Karpas-422 (cell line): ENCODE measurements around the gene ACVR1B. TPM values are rescaled to one million over a fixed set of nuclear protein-coding genes. Genes with fewer than 3 reads are reported as not detected.

ENCODE experiments used
- DNase-seq: peaks from one replicate; pipeline ENCODE4 v3.0.0-alpha.2; 2015
- H2AFZ ChIP-seq: fragments of 200-600 bp; sonication (generic); 2 replicates; pipeline ENCODE4 v1.6.1; 2014; ENCODE audit warnings: antibody characterized with exemption, low read length, mixed read lengths
- H3K27ac ChIP-seq: fragments of 200-600 bp; sonication (generic); 2 replicates; pipeline ENCODE4 v1.5.1; 2014; ENCODE audit warnings: mild to moderate bottlenecking, low read length, moderate library complexity
- H3K27me3 ChIP-seq: fragments of 200-600 bp; sonication (generic); 2 replicates; pipeline ENCODE4 v1.6.1; 2014; ENCODE audit warnings: low read length, mixed read lengths
- H3K36me3 ChIP-seq: fragments of 200-600 bp; sonication (generic); 2 replicates; pipeline ENCODE4 v1.6.1; 2014; ENCODE audit warnings: low read length, mixed read lengths; ENCODE audit not compliant: insufficient read depth
- H3K4me1 ChIP-seq: fragments of 200-600 bp; sonication (generic); 2 replicates; pipeline ENCODE4 v1.6.1; 2014; ENCODE audit warnings: mild to moderate bottlenecking, low read length, mixed read lengths
- H3K4me2 ChIP-seq: fragments of 200-600 bp; sonication (generic); 2 replicates; pipeline ENCODE4 v1.6.1; 2014; ENCODE audit warnings: low read length, low read depth, mild to moderate bottlenecking; ENCODE audit not compliant: poor library complexity, severe bottlenecking
- H3K4me3 ChIP-seq: fragments of 200-600 bp; sonication (generic); 2 replicates; pipeline ENCODE4 v1.5.1; 2014; ENCODE audit warnings: mild to moderate bottlenecking, antibody characterized with exemption, low read length, mixed read lengths
- H3K79me2 ChIP-seq: fragments of 200-600 bp; sonication (generic); 2 replicates; pipeline ENCODE4 v1.6.1; 2014; ENCODE audit warnings: mild to moderate bottlenecking, low read length, mixed read lengths
- H3K9ac ChIP-seq: fragments of 200-600 bp; sonication (generic); 2 replicates; pipeline ENCODE4 v1.6.0; 2014; ENCODE audit warnings: low read length
- H3K9me2 ChIP-seq: fragments of 200-600 bp; sonication (generic), shearing (Covaris generic); replicated peaks from 2 replicates; pipeline ENCODE4 v1.6.0; 2014; ENCODE audit warnings: mild to moderate bottlenecking, low read length, moderate library complexity; ENCODE audit not compliant: insufficient read depth
- H3K9me3 ChIP-seq: fragments of 300-700, 200-600 bp; sonication (generic); 2 replicates; pipeline ENCODE4 v1.6.1; 2014; ENCODE audit warnings: low read length, mixed read lengths
- H4K20me1 ChIP-seq: fragments of 200-600 bp; sonication (generic); 2 replicates; pipeline ENCODE4 v1.6.1; 2014; ENCODE audit warnings: mild to moderate bottlenecking, antibody characterized with exemption, low read length, low read depth; ENCODE audit not compliant: insufficient read depth
- total RNA-seq: library from RNA; depleted of rRNA; stranded (reverse); fragments of >200 nt; shearing (Covaris generic); gene quantifications from 2 replicates; pipeline ENCODE4 v1.2.3, GENCODE V29; 2014; ENCODE audit warnings: low replicate concordance

Gene ACVR1B
- total RNA-seq, 1 experiment from 2014 or later, result 2.4 TPM

DNA sequence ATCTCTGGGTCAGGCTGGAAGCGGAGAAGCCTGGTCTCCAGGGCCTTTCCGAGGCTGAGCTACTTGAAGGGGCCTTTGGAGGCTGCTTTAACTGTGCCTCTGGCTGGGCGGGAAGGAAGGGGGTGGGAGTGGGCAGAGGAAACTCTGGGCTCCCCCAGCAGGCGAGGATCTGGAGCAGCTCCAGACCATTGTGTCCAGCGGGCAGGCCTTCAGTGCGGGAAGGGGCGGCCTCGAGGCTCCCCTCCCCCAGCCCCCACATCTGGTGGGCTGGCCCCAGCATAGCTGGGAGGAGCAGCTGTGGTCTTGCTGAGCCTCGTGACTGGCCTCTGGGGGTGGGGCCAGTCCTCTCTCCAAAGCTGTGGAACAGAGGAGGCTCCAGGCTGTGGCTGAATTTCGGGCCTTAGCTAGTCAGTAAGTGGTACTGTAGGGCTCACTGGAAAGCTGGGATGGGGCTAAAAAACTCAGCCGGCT, 58.7 kb downstream of the ACVR1B start:
- no peak overlapping the region for H3K4me2 ChIP-seq
- no peaks in the 10 kb centered on the region for H3K9me3 ChIP-seq
- H3K9ac ChIP-seq, result no peak overlapping the region
- H3K36me3 ChIP-seq, result no peaks in the 10 kb centered on the region
- no peak for DNase-seq
- no peak overlapping the region for H3K4me3 ChIP-seq
- peaks cover 25% of the 10 kb centered on the region for H3K4me1 ChIP-seq
- H3K79me2 ChIP-seq, result no peaks in the 10 kb centered on the region
- no peaks in the 10 kb centered on the region for H3K9me2 ChIP-seq
- no peaks in the 10 kb centered on the region for H3K27me3 ChIP-seq
- H2AFZ ChIP-seq, result no peak overlapping the region
- no peaks in the 10 kb centered on the region for H4K20me1 ChIP-seq
- no peak overlapping the region for H3K27ac ChIP-seq

DNA sequence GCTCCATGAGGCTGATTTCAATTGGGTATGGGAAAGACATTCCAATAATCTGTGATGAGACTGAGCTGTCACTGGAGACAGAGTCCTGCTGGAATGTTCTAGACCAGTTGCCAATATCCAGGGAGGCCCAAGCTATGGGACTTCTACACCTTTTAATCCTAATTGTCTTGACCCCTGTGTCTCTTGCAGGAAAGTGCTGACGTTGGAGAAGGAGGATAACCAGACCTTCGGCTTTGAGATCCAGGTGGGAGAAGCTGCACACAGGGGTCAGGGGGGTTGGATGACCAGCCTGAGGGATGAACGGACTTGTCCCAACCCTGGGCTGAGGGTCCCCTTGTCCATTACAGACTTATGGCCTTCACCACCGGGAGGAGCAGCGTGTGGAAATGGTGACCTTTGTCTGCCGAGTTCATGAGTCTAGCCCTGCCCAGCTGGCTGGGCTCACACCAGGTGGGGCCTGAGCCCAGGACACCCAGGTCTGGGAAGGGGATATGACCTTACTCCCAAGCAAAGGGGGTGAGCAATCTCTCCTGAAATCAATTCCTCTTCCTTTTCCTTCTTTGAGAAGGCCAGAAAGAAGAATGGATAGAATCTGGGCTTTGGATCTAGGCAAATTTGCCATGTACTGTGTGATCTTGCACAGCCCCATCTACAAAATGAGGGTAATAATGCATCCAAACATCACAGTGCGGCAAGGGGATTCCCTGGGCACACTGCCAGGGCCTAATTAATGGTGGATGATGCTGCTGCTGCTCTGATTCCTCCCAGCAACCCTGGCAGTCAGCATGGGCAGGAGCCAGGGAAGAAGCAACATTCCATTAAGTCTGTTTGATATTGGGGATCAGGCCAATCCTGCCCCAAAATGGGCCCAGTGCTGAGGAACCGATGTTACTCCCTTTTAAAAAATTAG, 59.4 kb downstream of the ACVR1B start:
- Histone ChIP-seq H3K4me3 (no peak overlapping the region), H3K9me2 (no peaks in the 10 kb centered on the region), H3K79me2 (no peaks in the 10 kb centered on the region), H3K4me1 (peaks cover 24% of the 10 kb centered on the region), H3K27me3 (no peaks in the 10 kb centered on the region), H3K4me2 (no peak overlapping the region), H3K9me3 (no peaks in the 10 kb centered on the region), H3K9ac (no peak overlapping the region), H4K20me1 (no peaks in the 10 kb centered on the region), H3K27ac (no peak overlapping the region), H2AFZ (no peak overlapping the region), H3K36me3 (no peaks in the 10 kb centered on the region)
- DNase-seq, result no peak

DNA sequence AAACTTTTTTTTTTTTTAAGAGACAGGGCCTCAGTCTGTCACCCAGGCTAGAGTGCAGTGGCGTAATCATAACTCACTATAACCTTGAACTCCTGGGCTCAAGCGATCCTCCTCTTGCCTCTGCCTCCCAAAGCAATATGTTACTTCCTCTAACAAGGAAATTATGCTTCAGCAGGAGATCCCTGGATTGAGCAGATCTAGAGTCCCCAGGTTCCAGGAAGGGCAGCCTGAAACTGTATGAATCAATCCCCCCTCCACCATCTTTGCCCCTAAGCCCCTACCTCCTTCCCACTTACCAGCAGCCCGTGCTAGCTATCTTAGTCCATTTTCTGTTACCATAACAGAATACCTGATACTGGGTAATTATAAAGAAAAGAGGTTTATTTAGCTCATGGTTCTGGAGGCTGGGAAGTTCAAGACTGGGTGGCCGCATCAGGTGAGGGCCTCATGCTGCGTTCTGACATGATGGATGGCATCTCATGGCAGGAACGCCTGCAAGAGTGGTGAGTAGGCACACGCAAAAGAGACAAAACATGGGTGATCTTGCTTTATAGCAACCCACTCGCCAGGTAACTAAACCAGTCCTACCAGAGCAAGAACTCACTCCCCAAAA, 60.2 kb downstream of the ACVR1B start:
- H4K20me1 ChIP-seq, result no peaks in the 10 kb centered on the region
- no peaks in the 10 kb centered on the region for H3K9me3 ChIP-seq
- no peak overlapping the region for H3K4me3 ChIP-seq
- H3K36me3 ChIP-seq, result no peaks in the 10 kb centered on the region
- no peak overlapping the region for H3K9ac ChIP-seq
- H2AFZ ChIP-seq, result no peak overlapping the region
- H3K4me2 ChIP-seq, result no peak overlapping the region
- no peaks in the 10 kb centered on the region for H3K79me2 ChIP-seq
- no peak overlapping the region for H3K27ac ChIP-seq
- DNase-seq, result no peak
- H3K4me1 ChIP-seq, result peaks cover 23% of the 10 kb centered on the region
- H3K27me3 ChIP-seq, result no peaks in the 10 kb centered on the region
- H3K9me2 ChIP-seq, result no peaks in the 10 kb centered on the region

DNA sequence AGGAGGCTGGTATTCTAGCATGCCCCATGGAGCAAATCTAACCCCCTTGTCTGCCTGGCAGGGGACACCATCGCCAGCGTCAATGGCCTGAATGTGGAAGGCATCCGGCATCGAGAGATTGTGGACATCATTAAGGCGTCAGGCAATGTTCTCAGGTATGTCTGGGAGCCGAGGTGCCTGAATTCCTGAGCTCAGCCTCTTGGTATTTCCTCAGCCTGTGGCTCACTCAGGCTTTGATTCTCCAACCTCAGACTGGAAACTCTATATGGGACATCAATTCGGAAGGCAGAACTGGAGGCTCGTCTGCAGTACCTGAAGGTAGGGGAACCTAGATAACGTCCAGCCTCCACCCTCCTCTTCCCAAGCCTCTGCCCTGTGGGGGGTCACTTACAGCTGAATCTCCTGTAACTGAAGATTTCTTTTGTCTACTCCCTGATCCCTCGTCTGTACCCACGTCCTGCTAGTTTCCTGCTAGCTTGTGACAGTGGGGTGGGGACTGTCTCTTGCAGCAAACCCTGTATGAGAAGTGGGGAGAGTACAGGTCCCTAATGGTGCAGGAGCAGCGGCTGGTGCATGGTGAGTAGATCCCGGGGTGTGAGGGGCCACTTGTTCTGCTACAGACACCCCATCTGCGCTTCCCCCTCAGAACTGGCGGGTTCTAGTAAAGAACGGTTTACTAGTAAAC, 62.3 kb downstream of the ACVR1B start:
- H3K9me2 ChIP-seq, result no peaks in the 10 kb centered on the region
- H3K4me2 ChIP-seq, result no peak overlapping the region
- H3K79me2 ChIP-seq, result no peaks in the 10 kb centered on the region
- no peaks in the 10 kb centered on the region for H3K27me3 ChIP-seq
- no peak overlapping the region for H2AFZ ChIP-seq
- no peak overlapping the region for H3K9ac ChIP-seq
- H3K4me3 ChIP-seq, result no peak overlapping the region
- no peaks in the 10 kb centered on the region for H3K36me3 ChIP-seq
- H3K4me1 ChIP-seq, result peaks cover 24% of the 10 kb centered on the region
- H4K20me1 ChIP-seq, result no peaks in the 10 kb centered on the region
- H3K9me3 ChIP-seq, result no peaks in the 10 kb centered on the region
- DNase-seq, result no peak
- H3K27ac ChIP-seq, result no peak overlapping the region

DNA sequence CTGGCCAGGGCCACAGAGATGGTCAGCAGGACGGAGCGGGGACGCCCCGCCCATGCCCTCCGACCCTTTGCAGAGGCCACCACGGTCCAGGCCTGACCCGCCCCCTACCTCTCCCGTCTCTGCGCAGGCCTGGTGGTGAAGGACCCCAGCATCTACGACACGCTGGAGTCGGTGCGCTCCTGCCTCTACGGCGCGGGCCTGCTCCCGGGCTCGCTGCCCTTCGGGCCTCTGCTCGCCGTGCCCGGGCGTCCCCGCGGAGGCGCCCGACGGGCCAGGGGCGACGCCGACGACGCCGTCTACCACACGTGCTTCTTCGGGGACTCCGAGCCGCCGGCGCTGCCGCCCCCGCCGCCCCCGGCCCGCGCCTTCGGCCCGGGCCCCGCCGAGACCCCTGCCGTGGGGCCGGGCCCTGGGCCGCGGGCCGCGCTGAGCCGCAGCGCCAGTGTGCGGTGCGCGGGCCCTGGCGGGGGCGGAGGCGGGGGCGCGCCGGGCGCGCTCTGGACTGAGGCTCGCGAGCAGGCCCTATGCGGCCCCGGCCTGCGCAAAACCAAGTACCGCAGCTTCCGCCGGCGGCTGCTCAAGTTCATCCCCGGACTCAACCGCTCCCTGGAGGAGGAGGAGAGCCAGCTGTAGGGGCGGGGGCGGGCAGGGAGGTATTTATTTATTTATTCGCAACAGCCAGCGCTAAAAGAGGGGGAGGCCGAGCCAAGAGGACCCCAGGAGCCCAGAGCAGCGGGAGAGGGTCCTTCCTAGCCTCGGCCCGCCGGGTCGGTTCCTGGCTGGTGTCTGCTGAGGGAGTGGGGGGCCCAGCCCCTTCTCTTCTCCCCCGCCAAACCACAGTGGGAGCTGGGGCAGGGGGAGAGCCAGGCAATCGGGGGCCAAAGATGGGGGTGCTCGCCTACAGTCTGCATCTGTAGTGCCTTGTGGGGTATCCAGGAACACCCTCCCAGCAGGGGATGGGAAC, 63.4 kb downstream of the ACVR1B start:
- Histone ChIP-seq H3K4me2 (no peak overlapping the region), H3K4me1 (peaks cover 26% of the 10 kb centered on the region), H3K4me3 (no peak overlapping the region), H2AFZ (no peak overlapping the region), H3K27ac (no peak overlapping the region), H3K9me2 (no peaks in the 10 kb centered on the region), H4K20me1 (no peaks in the 10 kb centered on the region), H3K9me3 (no peaks in the 10 kb centered on the region), H3K9ac (0 out of 2 replicates have a peak overlapping the region, but pooled peaks have one; percentile 5), H3K79me2 (no peaks in the 10 kb centered on the region), H3K27me3 (no peaks in the 10 kb centered on the region), H3K36me3 (no peaks in the 10 kb centered on the region)
- DNase-seq, result no peak

DNA sequence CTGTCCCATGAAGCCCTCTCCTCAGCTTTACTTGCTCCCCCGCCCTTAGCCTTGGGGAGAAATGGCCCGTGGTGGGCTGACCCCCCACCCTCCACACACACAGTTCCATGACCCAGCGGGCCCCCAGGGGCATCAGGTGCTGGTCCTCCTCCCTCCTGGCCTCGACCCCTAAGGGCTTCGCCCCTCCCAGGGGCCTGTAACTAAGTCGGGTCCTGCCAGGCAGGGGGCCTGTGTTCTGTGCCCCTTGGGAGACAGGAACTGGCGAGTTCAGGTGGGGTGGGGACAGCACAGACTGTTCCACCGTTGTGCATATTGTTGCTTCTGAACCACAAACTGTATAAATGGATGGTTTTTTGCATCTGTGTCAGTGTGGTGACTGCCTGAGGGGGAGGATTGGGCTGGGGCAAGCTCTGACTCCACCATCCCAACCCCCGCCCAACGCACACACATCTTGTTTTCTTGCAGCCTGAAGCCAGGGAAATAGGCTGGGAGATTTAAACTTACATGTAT, 64.1 kb downstream of the ACVR1B start:
- H3K36me3 ChIP-seq, result no peaks in the 10 kb centered on the region
- no peaks in the 10 kb centered on the region for H3K9me3 ChIP-seq
- DNase-seq, result no peak

DNA sequence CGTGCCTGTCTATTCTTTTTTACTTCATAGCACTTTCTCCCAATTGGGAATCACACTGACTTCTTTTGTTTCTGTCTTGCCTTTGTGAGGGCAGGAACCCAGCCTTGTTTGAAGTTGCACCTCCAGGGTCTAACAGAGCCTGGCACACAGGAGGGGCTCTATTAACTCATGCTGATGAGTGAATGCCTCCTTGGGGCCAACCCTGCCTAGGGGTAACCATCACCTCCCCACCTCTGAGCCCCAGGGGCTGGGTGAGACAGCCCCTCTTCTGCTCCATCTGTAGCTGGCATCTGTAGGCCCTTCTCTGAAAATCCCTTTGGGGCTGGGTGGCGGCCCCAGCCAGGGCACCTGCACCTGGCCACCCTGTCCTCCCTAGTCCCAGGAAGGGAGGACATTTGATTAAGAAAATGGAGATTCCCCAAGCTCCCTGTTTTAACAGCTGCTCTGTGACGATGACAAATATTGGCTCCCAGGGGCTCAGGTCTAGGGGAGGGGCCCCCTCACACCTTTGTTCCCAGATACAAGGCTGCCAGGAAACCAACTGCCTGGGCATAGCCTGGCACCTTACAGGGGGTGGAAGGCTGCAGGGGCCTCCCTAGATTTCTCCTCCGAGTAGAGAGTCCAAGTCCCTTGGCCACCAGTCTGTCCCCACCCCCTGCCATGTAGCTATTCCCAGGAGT, 67.1 kb downstream of the ACVR1B start:
- DNase-seq, result no peak
- no peak overlapping the region for H3K27ac ChIP-seq
- peaks cover 55% of the 10 kb centered on the region for H3K4me1 ChIP-seq
- no peak overlapping the region for H3K4me3 ChIP-seq
- H3K9me2 ChIP-seq, result no peaks in the 10 kb centered on the region
- H2AFZ ChIP-seq, result no peak overlapping the region
- H3K36me3 ChIP-seq, result no peaks in the 10 kb centered on the region
- H3K9ac ChIP-seq, result 0 out of 2 replicates have a peak overlapping the region, but pooled peaks have one; percentile 9
- no peaks in the 10 kb centered on the region for H4K20me1 ChIP-seq
- H3K9me3 ChIP-seq, result no peaks in the 10 kb centered on the region
- no peak overlapping the region for H3K4me2 ChIP-seq
- 0 out of 2 replicates have a peak, but pooled peaks cover 2% of the 10 kb centered on the region for H3K27me3 ChIP-seq
- H3K79me2 ChIP-seq, result no peaks in the 10 kb centered on the region

More for the DNA sequence above, 64.1 kb downstream of the ACVR1B start:
- Histone ChIP-seq H3K27me3 (no peaks in the 10 kb centered on the region), H4K20me1 (no peaks in the 10 kb centered on the region), H2AFZ (no peak overlapping the region), H3K4me1 (peaks cover 28% of the 10 kb centered on the region), H3K4me3 (no peak overlapping the region), H3K4me2 (no peak overlapping the region), H3K79me2 (no peaks in the 10 kb centered on the region), H3K9me2 (no peaks in the 10 kb centered on the region), H3K27ac (no peak overlapping the region), H3K9ac (0 out of 2 replicates have a peak overlapping the region, but pooled peaks have one; percentile 5)
